IMR-90 (cell line): ENCODE results near the gene CCDC141. TPM values are rescaled to one million over a fixed set of nuclear protein-coding genes. Genes with fewer than 3 reads are reported as not detected.
"Not testable (repeated sequence)": the region's sequence is repeated elsewhere in the genome, so short reads cannot be mapped to it uniquely, and the experiment has no call there.

ENCODE experiments used
- ATAC-seq: fragments of 200-7000 bp; cut with Tn5 transposase; 2 replicates; pipeline ENCODE4 v1.9.1; 2020; ENCODE audit warnings: low read depth, mild to moderate bottlenecking, moderate library complexity
- BruUV-seq: library from RNA; stranded (reverse); fragments of 400-500 nt; replicated peaks from 2 replicates; lab custom pipeline; 2021; lab: Mats Ljungman, UMichigan
- CTCF ChIA-PET: fragments of 300-600 bp; formaldehyde crosslinking; extraction: SDS; loops from one replicate; lab custom pipeline; 2021; ENCODE audit warnings: antibody characterized with exemption; lab: Yijun Ruan, JAX
- POLR2A ChIA-PET: fragments of 300-600 bp; sonication (Branson Sonifier 250); formaldehyde crosslinking; loops from one replicate; lab custom pipeline; 2022; ENCODE audit warnings: antibody characterized with exemption; ENCODE audit not compliant: unreplicated experiment; lab: Charles Lee
- DNase-seq: peaks from one replicate; pipeline ENCODE4 v3.0.0; 2013
- H2AFZ ChIP-seq: replicated peaks from 2 replicates; pipeline ENCODE3; 2013; ENCODE audit warnings: low read length, mild to moderate bottlenecking; ENCODE audit not compliant: poor library complexity
- H2AK5ac ChIP-seq: 2 replicates; pipeline ENCODE4 v1.6.1; 2013; ENCODE audit warnings: low read depth, low read length, inconsistent platforms
- H2AK9ac ChIP-seq: replicated peaks from 2 replicates; pipeline ENCODE3; 2013; ENCODE audit warnings: mild to moderate bottlenecking, low read depth, low read length, moderate library complexity; ENCODE audit not compliant: poor library complexity
- H2BK120ac ChIP-seq: 2 replicates; pipeline ENCODE4 v1.6.1; 2013; ENCODE audit warnings: low read depth, low read length, inconsistent platforms
- H2BK15ac ChIP-seq: 3 replicates; pipeline ENCODE4 v1.6.1; 2013; ENCODE audit warnings: low read depth, low read length, inconsistent platforms
- H2BK20ac ChIP-seq: 2 replicates; pipeline ENCODE4 v1.6.1; 2013; ENCODE audit warnings: low read depth, mild to moderate bottlenecking, inconsistent platforms, low read length, moderate library complexity
- H2BK5ac ChIP-seq: 2 replicates; pipeline ENCODE4 v1.6.1; 2013; ENCODE audit warnings: mild to moderate bottlenecking, low read depth, low read length, inconsistent platforms; ENCODE audit not compliant: poor library complexity, severe bottlenecking
- H3K14ac ChIP-seq: replicated peaks from 2 replicates; pipeline ENCODE4 v1.6.1; 2013; ENCODE audit warnings: low read depth, low read length, inconsistent platforms
- H3K18ac ChIP-seq: 2 replicates; pipeline ENCODE4 v1.6.1; 2013; ENCODE audit warnings: low read depth, low read length, control low read depth
- H3K23ac ChIP-seq: 2 replicates; pipeline ENCODE4 v1.6.1; 2013; ENCODE audit warnings: low read depth, low read length, inconsistent platforms
- H3K27ac ChIP-seq: 2 replicates; pipeline ENCODE4 v1.5.1; 2013; ENCODE audit warnings: mild to moderate bottlenecking, control low read depth, low read length; ENCODE audit not compliant: insufficient read depth
- H3K27me3 ChIP-seq: 2 replicates; pipeline ENCODE4 v1.6.1; 2013; ENCODE audit warnings: low read length; ENCODE audit not compliant: control insufficient read depth, insufficient read depth
- H3K36me3 ChIP-seq: 2 replicates; pipeline ENCODE4 v1.6.1; 2013; ENCODE audit warnings: low read length, mixed read lengths; ENCODE audit not compliant: control insufficient read depth, insufficient read depth
- H3K4ac ChIP-seq: 2 replicates; pipeline ENCODE4 v1.6.1; 2013; ENCODE audit warnings: low read depth, low read length, inconsistent platforms
- H3K4me1 ChIP-seq: 2 replicates; pipeline ENCODE4 v1.6.1; 2013; ENCODE audit warnings: low read length, mixed read lengths; ENCODE audit not compliant: control insufficient read depth, insufficient read depth
- H3K4me2 ChIP-seq: 2 replicates; pipeline ENCODE4 v1.6.1; 2013; ENCODE audit warnings: low read depth, mild to moderate bottlenecking, control low read depth, low read length, moderate library complexity
- H3K4me3 ChIP-seq: 2 replicates; pipeline ENCODE4 v1.5.1; 2013; ENCODE audit warnings: low read depth, mild to moderate bottlenecking, control low read depth, low read length, moderate library complexity; ENCODE audit not compliant: insufficient read depth
- H3K56ac ChIP-seq: 2 replicates; pipeline ENCODE4 v1.6.1; 2013; ENCODE audit warnings: low read length, inconsistent platforms; ENCODE audit not compliant: insufficient read depth; ENCODE audit errors: extremely low read depth
- H3K79me1 ChIP-seq, 2 experiments: 2 replicates each; pipeline ENCODE4 v1.6.1; 2013; ENCODE audit warnings: low read length in 2 of 2, inconsistent platforms in 1 of 2, low read depth in 1 of 2
- H3K9ac ChIP-seq: 2 replicates; pipeline ENCODE4 v1.6.1; 2013; ENCODE audit warnings: low read depth, low read length, control low read depth
- H3K9me1 ChIP-seq: 2 replicates; pipeline ENCODE4 v1.6.1; 2013; ENCODE audit warnings: low read length, inconsistent platforms; ENCODE audit not compliant: insufficient read depth
- H3K9me3 ChIP-seq: 2 replicates; pipeline ENCODE4 v1.6.1; 2013; ENCODE audit warnings: low read length; ENCODE audit not compliant: control insufficient read depth, insufficient read depth
- H4K20me1 ChIP-seq: 2 replicates; pipeline ENCODE4 v1.6.1; 2013; ENCODE audit warnings: low read length, inconsistent platforms; ENCODE audit not compliant: insufficient read depth
- H4K5ac ChIP-seq: 2 replicates; pipeline ENCODE4 v1.6.1; 2013; ENCODE audit warnings: mild to moderate bottlenecking, low read depth, low read length, control low read depth
- H4K8ac ChIP-seq, 2 experiments: 2 replicates each; pipeline ENCODE4 v1.6.1; 2013; ENCODE audit warnings: low read depth in 2 of 2, low read length in 2 of 2, control low read depth in 1 of 2, inconsistent platforms in 1 of 2
- H4K91ac ChIP-seq: 2 replicates; pipeline ENCODE4 v1.6.1; 2013; ENCODE audit warnings: low read depth, low read length, inconsistent platforms; ENCODE audit not compliant: insufficient read depth
- RAD21 ChIP-seq: IDR thresholded peaks from 2 replicates; pipeline ENCODE4 v1.6.1; 2012; ENCODE audit warnings: low read length, improper control_type of control experiment
- RFX5 ChIP-seq: IDR thresholded peaks from 2 replicates; pipeline ENCODE4 v1.8.0; 2012; ENCODE audit warnings: low read depth, mild to moderate bottlenecking, low read length, moderate library complexity
- WGBS, 2 experiments: methylation state at CpG; one replicate each; pipeline versions ENCODE4 v1.1.5 to v1.1.7; 2013; ENCODE audit warnings: missing lambda C conversion rate in 2 of 2; ENCODE audit not compliant: insufficient read length in 1 of 2; ENCODE audit errors: extremely low coverage in 2 of 2; 5-methylcytosine and 5-hydroxymethylcytosine counted together
- dilution Hi-C: fragments of 300-500 bp; cut with HindIII; formaldehyde crosslinking; loops from one replicate; pipeline ENCODE4 v1.14.3; 2018; ENCODE audit warnings: low sequenced_read_pairs; ENCODE audit not compliant: unreplicated experiment
- in situ Hi-C: fragments of 300-500 bp; cut with MboI; formaldehyde crosslinking; loops from 3 replicates; pipeline ENCODE4 v1.14.3; 2019; ENCODE audit warnings: low sequenced_read_pairs, inconsistent platforms, mixed read lengths
- intact Hi-C: fragments of 100-400 bp; cut with micrococcal nuclease; formaldehyde crosslinking; loops from 2 replicates; pipeline ENCODE4 v1.10.0; 2022
- polyA plus RNA-seq, 3 experiments: library from polyadenylated mRNA; depleted of rRNA; stranded (reverse); fragments of >200 nt; gene quantifications; 2 replicates each; pipeline ENCODE4 v1.2.3, GENCODE V29; 2012; ENCODE audit warnings: low replicate concordance in 1 of 3
- total RNA-seq: library from RNA; depleted of rRNA; stranded (reverse); fragments of >200 nt; gene quantifications from 2 replicates; pipeline ENCODE4 v1.2.3, GENCODE V29; 2012

The CCDC141 gene
- total and polyA plus RNA-seq, 2 of the 4 experiments (the other 2 are of a cell fraction): not detected

DNA sequence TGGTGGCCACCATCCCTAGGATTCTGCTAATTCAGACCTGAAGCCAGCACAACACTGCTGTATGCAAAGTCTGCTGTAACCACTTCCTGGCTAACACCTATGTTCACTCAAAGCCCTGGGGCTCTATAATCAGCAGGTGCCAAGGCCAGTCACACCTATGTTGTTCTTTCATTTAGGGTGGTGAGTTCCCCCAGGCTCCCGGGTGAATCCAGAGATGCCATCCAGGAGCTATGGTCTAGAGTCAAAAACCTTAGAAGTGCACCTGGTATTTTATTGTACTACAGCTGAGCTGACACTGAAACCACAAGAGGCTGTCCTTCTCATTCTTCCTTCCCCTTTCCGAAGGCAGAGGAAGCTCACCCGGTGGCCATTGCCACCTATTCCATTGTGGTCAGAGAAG lies 46.2 kb upstream of the CCDC141 start:
- dilution Hi-C loops: no loop called here

DNA sequence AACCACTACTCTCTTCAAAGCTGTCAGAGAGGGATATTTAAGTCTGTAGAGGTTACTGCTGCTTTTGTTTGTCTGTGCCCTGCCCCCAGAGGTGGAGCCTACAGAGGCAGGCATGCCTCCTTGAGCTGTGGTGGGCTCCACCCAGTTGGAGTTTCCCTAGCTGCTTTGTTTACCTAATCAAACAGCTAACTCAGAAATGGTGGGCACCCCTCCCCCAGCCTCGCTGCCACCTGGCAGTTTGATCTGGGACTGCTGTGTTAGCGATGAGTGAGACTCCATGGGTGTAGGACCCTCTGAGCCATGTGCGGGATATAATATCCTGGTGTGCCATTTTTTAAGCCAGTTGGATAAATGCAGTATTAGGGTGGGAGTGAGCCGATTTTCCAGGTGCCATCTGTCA lies 43.0 kb upstream of the CCDC141 start:
- not testable (repeated sequence) for H2BK5ac ChIP-seq

More for the DNA sequence above, 46.2 kb upstream of the CCDC141 start:
- BruUV-seq: no TSS peak
- Histone ChIP-seq H3K79me1 (no peaks in the 10 kb centered on the region), H3K9me1 (no peaks in the 10 kb centered on the region), H3K23ac (no peak overlapping the region), H2AFZ (no peak overlapping the region), H2AK9ac (no peak overlapping the region), H4K20me1 (no peaks in the 10 kb centered on the region), H3K9me3 (no peaks in the 10 kb centered on the region), H2BK5ac (no peak overlapping the region), H2AK5ac (no peak overlapping the region), H2BK20ac (no peak overlapping the region), H4K8ac (no peak overlapping the region), H3K18ac (no peak overlapping the region), H3K14ac (no peak overlapping the region), H3K4ac (no peak overlapping the region), H4K5ac (no peak overlapping the region), H3K27ac (no peak overlapping the region), H3K4me1 (no peaks in the 10 kb centered on the region), H2BK15ac (no peak overlapping the region), H3K36me3 (no peaks in the 10 kb centered on the region), H3K4me2 (no peak overlapping the region), H4K91ac (no peak overlapping the region), H3K4me3 (no peak overlapping the region), H2BK120ac (no peak overlapping the region), H3K27me3 (no peaks in the 10 kb centered on the region), H3K9ac (no peak overlapping the region), H3K56ac (no peak overlapping the region)
- ChIA-PET POLR2A (no interaction called here), CTCF (no interaction called here)
- no peak for TF ChIP-seq RAD21
- TF ChIP-seq RFX5: no peak
- no CpG with 5 or more reads among the region's 3 CpGs for WGBS, 2 experiments
- in situ Hi-C loops (no loop called here), intact Hi-C loops (no loop called here)
- ATAC-seq (no peak), DNase-seq (no peak)

More for the DNA sequence above, 43.0 kb upstream of the CCDC141 start:
- H3K14ac ChIP-seq, H4K5ac ChIP-seq, H4K20me1 ChIP-seq, H3K27me3 ChIP-seq, in situ Hi-C loops, H3K9ac ChIP-seq, H2BK15ac ChIP-seq, H3K4me2 ChIP-seq, H2BK20ac ChIP-seq, H2BK120ac ChIP-seq, H3K27ac ChIP-seq, ATAC-seq, H3K23ac ChIP-seq, DNase-seq, H2AFZ ChIP-seq, H4K91ac ChIP-seq, H3K4me1 ChIP-seq, H3K18ac ChIP-seq, POLR2A ChIA-PET, H4K8ac ChIP-seq, H3K4me3 ChIP-seq, H3K36me3 ChIP-seq, H3K9me1 ChIP-seq, H3K56ac ChIP-seq, intact Hi-C loops, H3K9me3 ChIP-seq, H2AK9ac ChIP-seq, H3K79me1 ChIP-seq, BruUV-seq, dilution Hi-C loops, H3K4ac ChIP-seq, H2AK5ac ChIP-seq, CTCF ChIA-PET: not testable (repeated sequence)
- no CpG with 5 or more reads among the region's 4 CpGs for WGBS, 2 experiments
